Testis (tissue), 3 donors: Measurements from ENCODE around the gene ADAMTS12. TPM values are rescaled to one million over a fixed set of nuclear protein-coding genes. Genes with fewer than 3 reads are reported as not detected.

Experiments
- DNase-seq: peaks from one replicate; pipeline ENCODE4 v3.0.0-alpha.2; 2019
- H3K27ac ChIP-seq, 2 donors: fragments of 200-600 bp; sonication (generic); one replicate each; pipeline ENCODE4 v1.5.1; 2019
- H3K27me3 ChIP-seq: fragments of 200-600 bp; sonication (generic); one replicate; pipeline ENCODE4 v1.5.1; 2019
- H3K36me3 ChIP-seq: fragments of 200-600 bp; sonication (generic); one replicate; pipeline ENCODE4 v1.5.1; 2017; ENCODE audit warnings: low read depth; ENCODE audit errors: missing control alignments
- H3K4me1 ChIP-seq: fragments of 200-600 bp; sonication (generic); one replicate; pipeline ENCODE4 v1.5.1; 2019
- H3K4me3 ChIP-seq, 2 donors: fragments of 200-600 bp; sonication (generic); one replicate each; pipeline ENCODE4 v1.5.1; 2017 to 2019
- H3K9me3 ChIP-seq: fragments of 200-600 bp; sonication (generic); one replicate; pipeline ENCODE4 v1.5.1; 2017
- CTCF ChIP-seq, 3 experiments: fragments of 450-650 bp in 2 of 3; fragments of 200-600 bp in 1 of 3; sonication (generic) in 1 of 3; IDR thresholded peaks; one replicate each; pipeline ENCODE4 v1.5.1; 2016 to 2019; ENCODE audit warnings: antibody characterized with exemption in 3 of 3, mild to moderate bottlenecking in 2 of 3, moderate library complexity in 1 of 3
- POLR2A ChIP-seq: fragments of 450-650 bp; IDR thresholded peaks from one replicate; pipeline ENCODE4 v1.6.1; 2017; ENCODE audit warnings: antibody characterized with exemption, mild to moderate bottlenecking, moderate library complexity
- WGBS, 2 donors: methylation state at CpG; one replicate each; pipeline ENCODE4 v1.1.5; 2018; 5-methylcytosine and 5-hydroxymethylcytosine counted together
- intact Hi-C: fragments of 100-400 bp; cut with DNase I; formaldehyde crosslinking; loops from one replicate; pipeline ENCODE4 v1.15.1; 2023; ENCODE audit warnings: low total_unique reads
- polyA plus RNA-seq: library from polyadenylated mRNA; stranded (reverse); fragments of 350-450 nt; fragmentation: Illumina TruSeq; extraction: RNeasy Lipid Tissue Mini Kit (QIAGEN cat#74804); gene quantifications from one replicate; pipeline ENCODE4 v1.2.3, GENCODE V29; 2014; ENCODE audit warnings: low read depth, low replicate concordance; ENCODE audit not compliant: insufficient read depth
- total RNA-seq, 2 donors: library from RNA; depleted of rRNA; stranded (reverse); fragments of >200 nt; gene quantifications; one replicate each; pipeline ENCODE4 v1.2.3, GENCODE V29; 2016

The ADAMTS12 gene
- total and polyA plus RNA-seq, 3 donors from 2014 or later, result 4.9 to 9.3 (median 7.5) TPM

GRCh38 chr5:33659526-33660169, 232.1 kb downstream of the ADAMTS12 start:
- no peak for TF ChIP-seq CTCF (IDR thresholded peaks at IDR 0.05)
- no peak for TF ChIP-seq POLR2A
- H3K27me3 ChIP-seq, result no peaks in the 10 kb centered on the region
- no peak overlapping the region for H3K27ac ChIP-seq
- H3K36me3 ChIP-seq, result no peaks in the 10 kb centered on the region
- intact Hi-C loops, result no loop called here
- H3K4me1 ChIP-seq, result peaks cover 3% of the 10 kb centered on the region
- no peak for DNase-seq
- 92 to 100% methylated on average over 2 of the region's 2 CpGs for WGBS, 2 donors
- H3K4me3 ChIP-seq, result no peak overlapping the region
- no peaks in the 10 kb centered on the region for H3K9me3 ChIP-seq

- TF ChIP-seq POLR2A (no peak), CTCF (IDR thresholded peaks at IDR 0.05) (no peak)
- intact Hi-C loops, result no loop called here
- 83 to 92% methylated on average over 5 of the region's 5 CpGs for WGBS, 2 donors
Measured at GRCh38 chr5:33657804-33658440, 233.9 kb downstream of the ADAMTS12 start.

GRCh38 chr5:33657176-33657575, 234.6 kb downstream of the ADAMTS12 start:
- intact Hi-C loops, result no loop called here
- Histone ChIP-seq H3K4me1 (peaks cover 3% of the 10 kb centered on the region), H3K27me3 (no peaks in the 10 kb centered on the region), H3K4me3 (no peak overlapping the region), H3K36me3 (no peaks in the 10 kb centered on the region), H3K27ac (no peak overlapping the region), H3K9me3 (no peaks in the 10 kb centered on the region)
- no peak for TF ChIP-seq POLR2A
- no peak for TF ChIP-seq CTCF (IDR thresholded peaks at IDR 0.05)
- no peak for DNase-seq

More at GRCh38 chr5:33657804-33658440, 233.9 kb downstream of the ADAMTS12 start:
- no peaks in the 10 kb centered on the region for H3K9me3 ChIP-seq
- DNase-seq, result no peak
- H3K27ac ChIP-seq, result no peak overlapping the region
- H3K27me3 ChIP-seq, result no peaks in the 10 kb centered on the region
- H3K4me1 ChIP-seq, result peaks cover 3% of the 10 kb centered on the region
- no peaks in the 10 kb centered on the region for H3K36me3 ChIP-seq
- no peak overlapping the region for H3K4me3 ChIP-seq

GRCh38 chr5:33650911-33651310, 240.9 kb downstream of the ADAMTS12 start:
- Histone ChIP-seq H3K36me3 (no peaks in the 10 kb centered on the region), H3K27me3 (no peaks in the 10 kb centered on the region), H3K4me3 (no peak overlapping the region), H3K27ac (no peak overlapping the region), H3K9me3 (no peaks in the 10 kb centered on the region), H3K4me1 (no peaks in the 10 kb centered on the region)
- intact Hi-C loops, result no loop called here
- DNase-seq, result no peak
- TF ChIP-seq CTCF (IDR thresholded peaks at IDR 0.05) (no peak), POLR2A (no peak)
- 93 to 94% methylated on average over 2 of the region's 2 CpGs for WGBS, 2 donors
